ENCODE measurements around the gene NRXN3. TPM values are rescaled to one million over a fixed set of nuclear protein-coding genes. Genes with fewer than 3 reads are reported as not detected.

Gene NRXN3
- total RNA-seq, 1 donor from 2014 or later = 11.4 TPM

GRCh38 chr14:79375356-79375755 lies 1205.2 kb downstream of the NRXN3 start:
- Mint-ChIP-seq H3K4me3 (no peak overlapping the region), H3K27me3 (ENCODE audit: low read depth) (no peaks in the 10 kb centered on the region), H3K27ac (no peak overlapping the region), H3K4me1 (peaks cover 9% of the 10 kb centered on the region), H3K9me3 (no peaks in the 10 kb centered on the region), H3K36me3 (no peaks in the 10 kb centered on the region)
- TF ChIP-seq, protein P1, sequence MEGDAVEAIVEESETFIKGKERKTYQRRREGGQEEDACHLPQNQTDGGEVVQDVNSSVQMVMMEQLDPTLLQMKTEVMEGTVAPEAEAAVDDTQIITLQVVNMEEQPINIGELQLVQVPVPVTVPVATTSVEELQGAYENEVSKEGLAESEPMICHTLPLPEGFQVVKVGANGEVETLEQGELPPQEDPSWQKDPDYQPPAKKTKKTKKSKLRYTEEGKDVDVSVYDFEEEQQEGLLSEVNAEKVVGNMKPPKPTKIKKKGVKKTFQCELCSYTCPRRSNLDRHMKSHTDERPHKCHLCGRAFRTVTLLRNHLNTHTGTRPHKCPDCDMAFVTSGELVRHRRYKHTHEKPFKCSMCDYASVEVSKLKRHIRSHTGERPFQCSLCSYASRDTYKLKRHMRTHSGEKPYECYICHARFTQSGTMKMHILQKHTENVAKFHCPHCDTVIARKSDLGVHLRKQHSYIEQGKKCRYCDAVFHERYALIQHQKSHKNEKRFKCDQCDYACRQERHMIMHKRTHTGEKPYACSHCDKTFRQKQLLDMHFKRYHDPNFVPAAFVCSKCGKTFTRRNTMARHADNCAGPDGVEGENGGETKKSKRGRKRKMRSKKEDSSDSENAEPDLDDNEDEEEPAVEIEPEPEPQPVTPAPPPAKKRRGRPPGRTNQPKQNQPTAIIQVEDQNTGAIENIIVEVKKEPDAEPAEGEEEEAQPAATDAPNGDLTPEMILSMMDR (IDR thresholded peaks at IDR 0.05; ENCODE audit: unreplicated experiment) = no peak
- DNase-seq (ENCODE audit: low spot score in 2 of 2, unreplicated experiment in 2 of 2) = no peak

GRCh38 chr14:79376557-79376956 lies 1206.4 kb downstream of the NRXN3 start:
- H3K4me3 Mint-ChIP-seq = no peak overlapping the region
- H3K27me3 Mint-ChIP-seq (ENCODE audit: low read depth) = no peaks in the 10 kb centered on the region
- no peaks in the 10 kb centered on the region for H3K9me3 Mint-ChIP-seq
- H3K4me1 Mint-ChIP-seq = peaks cover 9% of the 10 kb centered on the region
- no peaks in the 10 kb centered on the region for H3K36me3 Mint-ChIP-seq
- H3K27ac Mint-ChIP-seq = no peak overlapping the region
- no peak for DNase-seq (ENCODE audit: low spot score in 2 of 2, unreplicated experiment in 2 of 2)
- TF ChIP-seq, protein P1 (IDR thresholded peaks at IDR 0.05; ENCODE audit: unreplicated experiment) = no peak

DNA sequence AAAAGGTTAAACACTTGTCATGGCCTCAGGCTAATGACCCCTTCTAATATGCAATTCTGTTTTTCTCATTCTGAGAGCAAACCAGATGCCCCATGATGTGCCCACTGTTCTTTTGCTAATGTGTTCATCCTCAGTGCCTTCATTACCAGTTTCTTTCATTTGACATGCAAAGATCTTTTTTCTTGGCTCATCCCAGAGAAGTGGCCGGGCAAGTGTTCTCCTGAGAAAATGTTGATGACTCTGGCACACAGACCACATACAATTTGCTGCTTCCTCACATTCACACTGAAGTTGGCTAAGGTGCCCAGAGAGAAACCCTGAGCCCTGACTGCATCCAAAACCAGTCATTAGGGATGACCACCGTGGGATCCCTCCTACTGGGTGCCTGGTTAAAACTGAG lies 1207.8 kb downstream of the NRXN3 start:
- no peak for DNase-seq (ENCODE audit: low spot score in 2 of 2, unreplicated experiment in 2 of 2)
- no peaks in the 10 kb centered on the region for H3K36me3 Mint-ChIP-seq
- H3K27ac Mint-ChIP-seq = no peak overlapping the region
- TF ChIP-seq, protein P1 (IDR thresholded peaks at IDR 0.05; ENCODE audit: unreplicated experiment) = no peak
- H3K4me3 Mint-ChIP-seq = no peak overlapping the region
- peaks cover 8% of the 10 kb centered on the region for H3K4me1 Mint-ChIP-seq
- H3K9me3 Mint-ChIP-seq = no peaks in the 10 kb centered on the region
- no peaks in the 10 kb centered on the region for H3K27me3 Mint-ChIP-seq (ENCODE audit: low read depth)

DNA sequence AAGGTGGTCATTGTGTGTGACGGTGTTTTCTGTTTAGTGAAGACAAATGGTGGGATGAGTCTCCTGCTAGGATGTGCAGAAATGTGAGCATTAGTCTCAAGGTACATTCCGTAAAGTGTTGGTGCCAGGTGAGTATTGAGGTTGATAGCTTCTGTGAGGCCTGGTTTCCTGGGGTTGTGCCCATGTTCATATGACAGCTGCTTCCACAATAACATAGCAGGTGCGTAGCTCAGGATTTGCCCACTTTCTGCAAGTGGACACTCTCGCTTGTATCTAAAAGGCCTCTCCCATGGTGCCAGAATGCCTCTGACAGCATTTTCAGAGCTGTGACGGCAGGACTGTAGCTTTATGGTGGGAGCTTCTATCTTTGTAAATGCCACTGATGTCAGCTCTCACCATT lies 1209.1 kb downstream of the NRXN3 start:
- H3K4me1 Mint-ChIP-seq = peaks cover 20% of the 10 kb centered on the region
- TF ChIP-seq, protein P1 (IDR thresholded peaks at IDR 0.05; ENCODE audit: unreplicated experiment) = no peak
- H3K27ac Mint-ChIP-seq = no peak overlapping the region
- H3K4me3 Mint-ChIP-seq = no peak overlapping the region
- no peaks in the 10 kb centered on the region for H3K27me3 Mint-ChIP-seq (ENCODE audit: low read depth)
- H3K9me3 Mint-ChIP-seq = no peaks in the 10 kb centered on the region
- DNase-seq (ENCODE audit: low spot score in 2 of 2, unreplicated experiment in 2 of 2) = no peak
- H3K36me3 Mint-ChIP-seq = no peaks in the 10 kb centered on the region

GRCh38 chr14:79383031-79383430 lies 1212.9 kb downstream of the NRXN3 start:
- Mint-ChIP-seq H3K27ac (no peak overlapping the region), H3K4me3 (no peak overlapping the region), H3K36me3 (peaks cover 3% of the 10 kb centered on the region), H3K27me3 (ENCODE audit: low read depth) (no peaks in the 10 kb centered on the region), H3K4me1 (peaks cover 20% of the 10 kb centered on the region), H3K9me3 (peaks cover 8% of the 10 kb centered on the region)
- TF ChIP-seq, protein P1 (IDR thresholded peaks at IDR 0.05; ENCODE audit: unreplicated experiment) = no peak
- no peak for DNase-seq (ENCODE audit: low spot score in 2 of 2, unreplicated experiment in 2 of 2)

GRCh38 chr14:79383475-79383874 lies 1213.3 kb downstream of the NRXN3 start:
- Mint-ChIP-seq H3K4me3 (no peak overlapping the region), H3K27ac (no peak overlapping the region), H3K4me1 (peaks cover 20% of the 10 kb centered on the region), H3K27me3 (ENCODE audit: low read depth) (no peaks in the 10 kb centered on the region), H3K9me3 (peaks cover 13% of the 10 kb centered on the region), H3K36me3 (peaks cover 4% of the 10 kb centered on the region)
- DNase-seq (ENCODE audit: low spot score in 2 of 2, unreplicated experiment in 2 of 2) = no peak
- TF ChIP-seq, protein P1 (IDR thresholded peaks at IDR 0.05; ENCODE audit: unreplicated experiment) = no peak

All from mesothelial cell of epicardium (in vitro differentiated cells).